GM12892 (cell line): ENCODE measurements around the gene RITA1.

Experiments
- POLR2A ChIP-seq: IDR thresholded peaks from 2 replicates; pipeline ENCODE4 v1.6.1; 2011; ENCODE audit warnings: low read depth, low read length, control low read depth
- POLR2AphosphoS5 ChIP-seq: IDR thresholded peaks from 2 replicates; pipeline ENCODE4 v1.6.1; 2011; ENCODE audit warnings: low read depth, low read length, control low read depth
- TAF1 ChIP-seq: IDR thresholded peaks from 2 replicates; pipeline ENCODE4 v1.6.1; 2011; ENCODE audit warnings: low read depth, mild to moderate bottlenecking, control low read depth, low read length, borderline replicate concordance

- TF ChIP-seq TAF1 (no peak), POLR2AphosphoS5 (no peak), POLR2A (no peak)
These were observed 33.9 kb upstream of the RITA1 start for GRCh38 chr12:113151655-113152054.
